ENCODE data around the gene NEK10.

DNA sequence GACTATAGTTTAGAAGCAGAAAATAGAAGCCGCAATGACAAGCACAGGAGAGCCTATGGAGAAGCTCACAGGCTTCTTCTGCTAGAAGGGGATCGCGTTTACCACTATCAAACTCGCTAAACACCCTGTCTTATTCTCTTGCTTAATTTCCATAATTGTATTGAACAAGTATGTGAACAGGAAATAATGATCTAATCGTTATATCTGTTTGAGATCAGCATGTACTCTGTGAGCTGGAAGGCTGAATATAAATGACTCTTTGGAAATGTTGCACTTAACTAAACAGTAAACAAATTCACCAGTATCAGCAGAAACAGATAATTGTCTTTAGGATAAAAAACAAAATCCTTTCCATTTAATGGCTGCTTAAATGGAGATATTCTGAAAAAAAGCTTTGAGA lies 15.0 kb downstream of the NEK10 start:
- TF ChIP-seq POLR2A (IDR thresholded peaks at IDR 0.05; ENCODE audit: low read depth, low read length) (no peak), SMC3 (IDR thresholded peaks at IDR 0.05; ENCODE audit: low read depth, low read length) (no peak), CEBPB (IDR thresholded peaks at IDR 0.05; ENCODE audit: low read depth, low read length) (no peak), RFX5 (IDR thresholded peaks at IDR 0.05; ENCODE audit: low read depth, low read length) (no peak), FOS (IDR thresholded peaks at IDR 0.05; ENCODE audit: low read depth, low read length) (no peak), CHD1 (IDR thresholded peaks at IDR 0.05; ENCODE audit: low read depth, low read length) (no peak), RAD21 (IDR thresholded peaks at IDR 0.05; ENCODE audit: low read length) (no peak), MAFK (IDR thresholded peaks at IDR 0.05; ENCODE audit: low read depth, low read length) (no peak), MXI1 (IDR thresholded peaks at IDR 0.05; ENCODE audit: borderline replicate concordance, low read depth, low read length) (no peak)
- TF ChIP-seq, protein P1, sequence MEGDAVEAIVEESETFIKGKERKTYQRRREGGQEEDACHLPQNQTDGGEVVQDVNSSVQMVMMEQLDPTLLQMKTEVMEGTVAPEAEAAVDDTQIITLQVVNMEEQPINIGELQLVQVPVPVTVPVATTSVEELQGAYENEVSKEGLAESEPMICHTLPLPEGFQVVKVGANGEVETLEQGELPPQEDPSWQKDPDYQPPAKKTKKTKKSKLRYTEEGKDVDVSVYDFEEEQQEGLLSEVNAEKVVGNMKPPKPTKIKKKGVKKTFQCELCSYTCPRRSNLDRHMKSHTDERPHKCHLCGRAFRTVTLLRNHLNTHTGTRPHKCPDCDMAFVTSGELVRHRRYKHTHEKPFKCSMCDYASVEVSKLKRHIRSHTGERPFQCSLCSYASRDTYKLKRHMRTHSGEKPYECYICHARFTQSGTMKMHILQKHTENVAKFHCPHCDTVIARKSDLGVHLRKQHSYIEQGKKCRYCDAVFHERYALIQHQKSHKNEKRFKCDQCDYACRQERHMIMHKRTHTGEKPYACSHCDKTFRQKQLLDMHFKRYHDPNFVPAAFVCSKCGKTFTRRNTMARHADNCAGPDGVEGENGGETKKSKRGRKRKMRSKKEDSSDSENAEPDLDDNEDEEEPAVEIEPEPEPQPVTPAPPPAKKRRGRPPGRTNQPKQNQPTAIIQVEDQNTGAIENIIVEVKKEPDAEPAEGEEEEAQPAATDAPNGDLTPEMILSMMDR (conservative IDR thresholded peaks at IDR 0.05; ENCODE audit: low read depth, low read length) = no peak
- TF ChIP-seq, protein P2, sequence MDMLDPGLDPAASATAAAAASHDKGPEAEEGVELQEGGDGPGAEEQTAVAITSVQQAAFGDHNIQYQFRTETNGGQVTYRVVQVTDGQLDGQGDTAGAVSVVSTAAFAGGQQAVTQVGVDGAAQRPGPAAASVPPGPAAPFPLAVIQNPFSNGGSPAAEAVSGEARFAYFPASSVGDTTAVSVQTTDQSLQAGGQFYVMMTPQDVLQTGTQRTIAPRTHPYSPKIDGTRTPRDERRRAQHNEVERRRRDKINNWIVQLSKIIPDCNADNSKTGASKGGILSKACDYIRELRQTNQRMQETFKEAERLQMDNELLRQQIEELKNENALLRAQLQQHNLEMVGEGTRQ (IDR thresholded peaks at IDR 0.05; ENCODE audit: low read depth, low read length) = no peak
- TF ChIP-seq, protein P3, sequence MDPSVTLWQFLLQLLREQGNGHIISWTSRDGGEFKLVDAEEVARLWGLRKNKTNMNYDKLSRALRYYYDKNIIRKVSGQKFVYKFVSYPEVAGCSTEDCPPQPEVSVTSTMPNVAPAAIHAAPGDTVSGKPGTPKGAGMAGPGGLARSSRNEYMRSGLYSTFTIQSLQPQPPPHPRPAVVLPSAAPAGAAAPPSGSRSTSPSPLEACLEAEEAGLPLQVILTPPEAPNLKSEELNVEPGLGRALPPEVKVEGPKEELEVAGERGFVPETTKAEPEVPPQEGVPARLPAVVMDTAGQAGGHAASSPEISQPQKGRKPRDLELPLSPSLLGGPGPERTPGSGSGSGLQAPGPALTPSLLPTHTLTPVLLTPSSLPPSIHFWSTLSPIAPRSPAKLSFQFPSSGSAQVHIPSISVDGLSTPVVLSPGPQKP (IDR thresholded peaks at IDR 0.05; ENCODE audit: borderline replicate concordance, low read depth, low read length) = no peak
